B cell (primary cell): ENCODE data around the gene HSF4. TPM values are rescaled to one million over a fixed set of nuclear protein-coding genes. Genes with fewer than 3 reads are reported as not detected.

Experiments
- ATAC-seq: fragments of 200-7000 bp; cut with Tn5 transposase; one replicate; pipeline ENCODE4 v1.10.0; 2021; ENCODE audit warnings: low read depth, mild to moderate bottlenecking, moderate number of reproducible peaks, moderate library complexity
- CTCF ChIA-PET: fragments of 350-600 bp; sonication (Branson Sonifier 250); formaldehyde crosslinking; loops from one replicate; lab custom pipeline; 2021; ENCODE audit warnings: antibody characterized with exemption, inconsistent platforms; lab: Charles Lee
- POLR2A ChIA-PET: fragments of 350-600 bp; sonication (Branson Sonifier 250); formaldehyde crosslinking; loops from one replicate; lab custom pipeline; 2021; ENCODE audit warnings: antibody characterized with exemption; lab: Charles Lee
- DNase-seq: peaks from one replicate; pipeline ENCODE4 v3.0.0; 2013
- H2AFZ ChIP-seq: 2 replicates; pipeline ENCODE4 v1.6.1; 2012; ENCODE audit warnings: mild to moderate bottlenecking, low read depth, low read length; ENCODE audit not compliant: insufficient read depth, poor library complexity, severe bottlenecking
- H3K27ac ChIP-seq, 2 donors: 1 replicate in 1 of 2; 2 replicates in 1 of 2; pipeline ENCODE4 v1.5.1; 2012 to 2013; ENCODE audit warnings: low read length in 2 of 2, mild to moderate bottlenecking in 2 of 2, moderate library complexity in 1 of 2
- H3K27me3 ChIP-seq, 4 experiments: fragments of 200-600 bp in 1 of 4; sonication (generic) in 1 of 4; replicated peaks in 1 of 4; 1 replicate in 2 of 4; 2 replicates in 2 of 4; pipeline versions ENCODE4 v1.6.1 to v1.7.0; 2013 to 2016; ENCODE audit warnings: low read length in 3 of 4, mild to moderate bottlenecking in 2 of 4, mixed read lengths in 1 of 4, moderate library complexity in 1 of 4; ENCODE audit not compliant: insufficient read depth in 4 of 4, control insufficient read depth in 3 of 4; ENCODE audit errors: control extremely low read depth in 1 of 4
- H3K36me3 ChIP-seq, 2 experiments: replicated peaks in 1 of 2; 1 replicate in 1 of 2; 2 replicates in 1 of 2; pipeline versions ENCODE4 v1.6.1 to v1.7.1; 2013; ENCODE audit warnings: low read length in 1 of 2; ENCODE audit not compliant: insufficient read depth in 2 of 2, control insufficient read depth in 1 of 2; ENCODE audit errors: control extremely low read depth in 1 of 2, extremely low read depth in 1 of 2
- H3K4me1 ChIP-seq, 2 donors: fragments of 200-600 bp in 1 of 2; sonication (generic) in 1 of 2; 1 replicate in 1 of 2; 2 replicates in 1 of 2; pipeline versions ENCODE4 v1.5.1 to v1.6.1; 2013 to 2017; ENCODE audit warnings: low read length in 2 of 2; ENCODE audit not compliant: control insufficient read depth in 2 of 2, insufficient read depth in 2 of 2
- H3K4me2 ChIP-seq: replicated peaks from 2 replicates; pipeline ENCODE3; 2012; ENCODE audit warnings: mild to moderate bottlenecking, low read depth, low read length; ENCODE audit not compliant: poor library complexity, severe bottlenecking
- H3K4me3 ChIP-seq, 5 experiments: fragments of 200-600 bp in 1 of 5; sonication (generic) in 1 of 5; 1 replicate in 3 of 5; 2 replicates in 2 of 5; pipeline versions ENCODE4 v1.5.1 to v1.7.0; 2011 to 2016; ENCODE audit warnings: low read length in 4 of 5, mild to moderate bottlenecking in 4 of 5, low read depth in 2 of 5, control low read depth in 1 of 5, moderate library complexity in 1 of 5; ENCODE audit not compliant: insufficient read depth in 1 of 5; ENCODE audit errors: control extremely low read depth in 1 of 5, extremely low read depth in 1 of 5
- H3K79me2 ChIP-seq: fragments of 200-600 bp; sonication (generic); one replicate; pipeline ENCODE4 v1.6.0; 2016; ENCODE audit warnings: low read length; ENCODE audit not compliant: control insufficient read depth, insufficient read depth
- H3K9ac ChIP-seq: fragments of 200-600 bp; sonication (generic); 2 replicates; pipeline ENCODE4 v1.6.1; 2017; ENCODE audit warnings: mild to moderate bottlenecking, low read length, moderate library complexity
- H3K9me3 ChIP-seq, 3 donors: one replicate each; pipeline versions ENCODE4 v1.6.1 to v1.7.1; 2013; ENCODE audit warnings: low read length in 2 of 3; ENCODE audit not compliant: control insufficient read depth in 2 of 3, insufficient read depth in 1 of 3; ENCODE audit errors: control extremely low read depth in 1 of 3
- H4K20me1 ChIP-seq: 2 replicates; pipeline ENCODE4 v1.6.0; 2012; ENCODE audit warnings: mild to moderate bottlenecking, low read length; ENCODE audit not compliant: insufficient read depth, control insufficient read depth, poor library complexity, severe bottlenecking
- H3K27ac Mint-ChIP-seq: one replicate; pipeline ENCODE4 v1.8.0; 2021; ENCODE audit warnings: mixed read lengths
- H3K27me3 Mint-ChIP-seq: one replicate; pipeline ENCODE4 v1.8.0; 2021; ENCODE audit warnings: mixed read lengths
- H3K4me1 Mint-ChIP-seq: one replicate; pipeline ENCODE4 v1.8.0; 2021; ENCODE audit warnings: mixed read lengths
- H3K4me3 Mint-ChIP-seq: one replicate; pipeline ENCODE4 v1.8.0; 2021; ENCODE audit warnings: mixed read lengths
- H3K9me3 Mint-ChIP-seq: one replicate; pipeline ENCODE4 v1.8.0; 2022; ENCODE audit warnings: mixed read lengths; ENCODE audit not compliant: insufficient read depth
- CTCF ChIP-seq: fragments of 200-600 bp; IDR thresholded peaks from one replicate; pipeline ENCODE4 v1.8.0; 2022; ENCODE audit warnings: antibody characterized with exemption, mild to moderate bottlenecking
- EZH2 ChIP-seq: IDR thresholded peaks from 2 replicates; pipeline ENCODE4 v1.6.1; 2012; ENCODE audit warnings: borderline replicate concordance, low read depth, mild to moderate bottlenecking, moderate library complexity, low read length; ENCODE audit not compliant: insufficient read depth, poor library complexity, severe bottlenecking
- WGBS: methylation state at CpG from one replicate; pipeline ENCODE4 v1.1.5; 2013; ENCODE audit warnings: missing lambda C conversion rate; ENCODE audit not compliant: insufficient coverage; 5-methylcytosine and 5-hydroxymethylcytosine counted together
- intact Hi-C: fragments of 100-400 bp; cut with micrococcal nuclease; formaldehyde crosslinking; loops from one replicate; pipeline ENCODE4 v1.10.0; 2022
- polyA plus RNA-seq: library from polyadenylated mRNA; depleted of rRNA; stranded (reverse); fragments of >200 nt; gene quantifications from 2 replicates; pipeline ENCODE4 v1.2.3, GENCODE V29; 2012
- total RNA-seq, 2 donors: library from RNA; stranded (reverse); fragments of 120-200 nt in 1 of 2; gene quantifications; 1 replicate in 1 of 2; 2 replicates in 1 of 2; pipeline versions ENCODE4 v1.2.3 to v1.2.4, GENCODE V29; 2013 to 2022

HSF4 gene
- total and polyA plus RNA-seq, 2 donors (not counting 1 experiment from before 2014, with no cell fraction given), result 11.9 to 12.2 TPM

DNA sequence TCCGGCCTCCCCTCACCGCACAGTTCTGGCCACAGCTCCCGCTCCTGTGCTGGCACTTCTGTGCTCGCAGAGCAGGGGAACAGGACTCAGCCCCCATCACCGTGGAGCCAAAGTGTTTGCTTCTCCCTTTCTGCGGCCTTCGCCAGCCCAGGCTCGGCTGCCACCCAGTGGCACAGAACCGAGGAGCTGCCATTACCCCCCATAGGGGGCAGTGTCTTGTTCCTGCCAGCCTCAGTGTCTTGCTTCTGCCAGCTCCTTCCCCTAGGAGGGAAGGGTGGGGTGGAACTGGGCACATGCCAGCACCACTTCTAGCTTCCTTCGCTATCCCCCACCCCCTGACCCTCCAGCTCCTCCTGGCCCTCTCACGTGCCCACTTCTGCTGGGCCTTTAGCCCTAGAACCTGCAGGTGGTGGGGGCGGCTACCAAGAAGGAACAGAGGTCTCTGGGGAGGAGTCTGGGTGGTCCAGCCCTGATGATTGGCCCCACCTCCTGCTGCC, 33.7 kb downstream of the HSF4 start:
- ATAC-seq, result peak; percentile 39
- H3K4me1 Mint-ChIP-seq, result peaks cover 24% of the 10 kb centered on the region
- Histone ChIP-seq H3K79me2 (peaks cover 23% of the 10 kb centered on the region), H3K27ac (no peak overlapping the region), H3K4me1 (peaks cover 7 to 10% of the 10 kb centered on the region in 2 donors), H2AFZ (no peak overlapping the region), H3K27me3 (no peaks in the 10 kb centered on the region), H3K9me3 (no peaks in the 10 kb centered on the region), H3K36me3 (peaks cover 0 to 71% of the 10 kb centered on the region in 2 experiments), H3K4me2 (no peak overlapping the region), H3K4me3 (no peak overlapping the region), H3K9ac (no peak overlapping the region), H4K20me1 (peaks cover 41% of the 10 kb centered on the region)
- intact Hi-C loops, result no loop called here
- CTCF ChIA-PET, result interaction anchor here (0.8 to 1.2 kb wide), 5 partner anchors 10 to 221 kb away, joined by 3 read pairs; no protein-coding TSS in a partner anchor
- POLR2A ChIA-PET, result interaction anchor here (0.6 kb wide), 1 partner anchor 19 kb away, joined by 3 read pairs; no protein-coding TSS in a partner anchor
- no peaks in the 10 kb centered on the region for H3K27me3 Mint-ChIP-seq
- H3K9me3 Mint-ChIP-seq, result no peaks in the 10 kb centered on the region
- TF ChIP-seq EZH2 (no peak), CTCF (peak; percentile 28)
- WGBS, result 71% methylated on average over 7 of the region's 12 CpGs
- peak; percentile 51 for DNase-seq
- no peak overlapping the region for H3K4me3 Mint-ChIP-seq
- H3K27ac Mint-ChIP-seq, result peak overlapping the region; percentile 37

DNA sequence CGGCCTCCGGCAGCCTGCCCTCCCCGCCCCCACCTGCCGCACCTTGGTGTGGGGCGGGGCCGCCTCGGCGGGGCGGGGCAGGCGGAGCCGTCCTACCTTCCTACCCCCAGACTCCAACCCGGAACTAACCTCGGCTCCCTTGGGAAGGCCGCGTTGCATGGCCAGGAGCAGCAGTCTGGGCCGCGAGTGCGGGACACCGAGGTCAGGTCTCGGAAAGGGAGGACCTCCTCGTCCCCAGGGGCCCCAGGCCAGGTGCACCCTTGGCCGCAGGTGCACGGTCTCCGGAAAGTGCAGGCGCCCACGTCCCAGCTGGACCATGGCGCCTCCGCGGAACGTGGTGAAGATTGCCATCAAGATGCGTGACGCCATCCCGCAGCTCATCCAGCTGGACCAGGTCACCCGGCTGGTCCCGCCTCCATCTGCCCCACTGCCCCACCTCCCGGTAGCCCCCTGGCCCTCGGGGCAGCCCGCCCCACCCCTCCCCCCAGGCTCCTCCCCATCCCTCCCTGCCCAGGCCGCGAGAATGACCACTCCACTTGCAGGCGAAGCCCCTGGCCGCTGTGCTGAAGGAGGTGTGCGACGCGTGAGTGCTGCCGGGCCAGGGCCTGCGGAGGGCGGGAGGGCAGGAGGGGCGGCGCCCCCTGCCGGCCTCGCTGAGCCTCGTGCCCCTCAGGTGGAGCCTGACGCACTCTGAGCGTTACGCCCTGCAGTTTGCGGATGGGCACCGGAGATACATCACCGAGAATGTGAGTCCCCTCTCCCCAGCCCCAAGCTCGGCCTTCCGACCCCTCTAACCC, 34.7 kb downstream of the HSF4 start, which contains the start of gene ELMO3:
TSS of gene ELMO3 (plus strand) at position 121 of the 797 bp plus-strand sequence. CDS start at position 317, 196 bp downstream.
- no peaks in the 10 kb centered on the region for H3K9me3 Mint-ChIP-seq
- H2AFZ ChIP-seq, result no peak within 1 kb of the TSS
- POLR2A ChIA-PET, result no interaction called here
- intact Hi-C loops, result no loop called here
- no peaks in the 10 kb centered on the region for H3K9me3 ChIP-seq
- peaks cover 32% of the 10 kb centered on the region for H4K20me1 ChIP-seq
- peaks cover 0 to 1% of the 10 kb centered on the region in 2 donors for H3K4me1 ChIP-seq
- 93% methylated on average over 52 of the region's 61 CpGs for WGBS
- peak within 1 kb of the TSS; percentile 39 for H3K4me3 Mint-ChIP-seq
- TF ChIP-seq EZH2 (no peak), CTCF (no peak)
- peaks cover 15% of the 10 kb centered on the region for H3K4me1 Mint-ChIP-seq
- peaks cover 13% of the 10 kb centered on the region for H3K79me2 ChIP-seq
- peak; percentile 45 for ATAC-seq
- H3K27me3 ChIP-seq, result no peaks in the 10 kb centered on the region
- peak within 1 kb of the TSS; percentile 37 for H3K27ac Mint-ChIP-seq
- H3K27me3 Mint-ChIP-seq, result no peaks in the 10 kb centered on the region
- DNase-seq, result no peak
- H3K9ac ChIP-seq, result no peak within 1 kb of the TSS
- peaks cover 0 to 68% of the 10 kb centered on the region in 2 experiments for H3K36me3 ChIP-seq
- no peak within 1 kb of the TSS for H3K27ac ChIP-seq
- no peak within 1 kb of the TSS for H3K4me2 ChIP-seq
- CTCF ChIA-PET, result interaction anchor here (1.2 kb wide), 1 partner anchor 11 kb away, joined by 3 read pairs; no protein-coding TSS in a partner anchor
- peak within 1 kb of the TSS in 1 of 5 experiments; percentile 26 for H3K4me3 ChIP-seq
